SH-SY5Y (cell line): Measurements from ENCODE around the gene VAV2.
A peak's percentile ranks its signal among the peaks of the same experiment; 100 is the strongest.

ENCODE experiments used
- GATA2 ChIP-seq: IDR thresholded peaks from 2 replicates; pipeline ENCODE4 v1.6.1; 2011; ENCODE audit warnings: mild to moderate bottlenecking, low read depth, low read length
- GATA3 ChIP-seq: IDR thresholded peaks from 2 replicates; pipeline ENCODE4 v1.6.1; 2011; ENCODE audit warnings: low read depth, mild to moderate bottlenecking, low read length, moderate library complexity

GRCh38 chr9:133737774-133738639 is 254.1 kb downstream of the VAV2 start, which contains the start of gene SARDH:
- peak; percentile 41; the same call in 1 of the 2 replicates for TF ChIP-seq GATA2
- no peak for TF ChIP-seq GATA3
